HG02943 (cell line): ENCODE measurements around the gene USPL1.
A peak's percentile ranks its signal among the peaks of the same experiment; 100 is the strongest.

ENCODE experiments used
- ATAC-seq: cut with Tn5 transposase; IDR thresholded peaks from one replicate; pipeline ENCODE4 v1.9.1; 2021; ENCODE audit warnings: mild to moderate bottlenecking, low read depth, moderate library complexity; ENCODE audit not compliant: unreplicated experiment

Gene USPL1

DNA sequence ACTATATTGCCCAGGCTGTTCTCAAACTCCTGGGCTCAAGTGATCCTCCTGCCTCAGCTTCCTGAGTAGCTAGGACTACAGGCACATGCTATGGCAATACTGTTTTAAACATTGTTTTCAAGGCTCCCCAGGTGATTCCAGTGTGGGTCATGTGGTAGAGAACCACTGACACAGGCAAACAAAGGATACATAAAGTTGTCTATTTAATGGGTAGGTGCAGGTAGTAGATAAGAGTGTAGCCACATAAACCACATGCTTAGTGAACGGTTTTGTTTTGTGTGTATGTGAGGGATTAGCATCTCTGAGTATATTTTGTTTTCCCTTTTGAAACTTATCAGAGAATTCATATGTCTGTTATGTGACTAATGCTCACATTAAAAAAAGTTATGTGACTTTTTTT, 36.7 kb downstream of the USPL1 start:
- no peak for ATAC-seq

DNA sequence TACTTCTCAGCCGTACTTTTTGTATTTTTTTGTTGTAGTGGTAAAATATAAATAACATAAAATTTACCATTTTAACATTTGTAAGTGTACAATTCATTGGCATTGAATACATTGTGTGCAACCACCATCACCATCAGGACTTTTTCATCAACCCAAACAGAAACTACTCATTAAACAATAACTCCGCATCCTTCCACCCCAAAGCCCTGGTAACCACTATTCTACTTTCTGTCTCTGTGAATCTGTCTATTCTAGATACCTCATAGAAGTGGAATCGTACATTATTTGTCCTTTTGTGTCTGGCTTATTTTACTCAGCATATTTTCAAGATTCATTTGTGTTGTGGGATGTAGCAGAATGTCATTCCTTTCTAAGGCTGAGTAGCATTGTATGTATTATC, 38.5 kb downstream of the USPL1 start:
- ATAC-seq, result no peak

DNA sequence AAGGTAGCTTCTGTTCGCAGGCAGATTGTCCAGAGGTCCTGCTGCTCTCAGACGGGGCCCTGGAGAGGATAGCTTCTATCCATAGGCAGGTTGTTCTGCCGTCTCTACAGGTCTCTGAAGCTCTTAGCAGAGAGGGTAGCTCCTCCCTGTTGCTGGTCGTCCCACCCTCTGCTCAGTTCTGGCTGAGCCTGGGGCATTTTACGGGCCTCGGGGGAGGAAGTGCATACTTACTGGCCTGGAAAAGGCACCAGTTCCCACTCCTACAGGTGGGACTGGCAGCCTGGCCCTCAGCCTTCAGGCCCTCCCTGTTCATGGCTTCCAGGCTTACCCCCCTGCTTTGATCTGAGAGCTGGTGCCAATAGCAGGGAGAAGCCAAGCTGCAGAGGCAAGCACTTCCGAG, 42.3 kb downstream of the USPL1 start:
- ATAC-seq, result no peak

DNA sequence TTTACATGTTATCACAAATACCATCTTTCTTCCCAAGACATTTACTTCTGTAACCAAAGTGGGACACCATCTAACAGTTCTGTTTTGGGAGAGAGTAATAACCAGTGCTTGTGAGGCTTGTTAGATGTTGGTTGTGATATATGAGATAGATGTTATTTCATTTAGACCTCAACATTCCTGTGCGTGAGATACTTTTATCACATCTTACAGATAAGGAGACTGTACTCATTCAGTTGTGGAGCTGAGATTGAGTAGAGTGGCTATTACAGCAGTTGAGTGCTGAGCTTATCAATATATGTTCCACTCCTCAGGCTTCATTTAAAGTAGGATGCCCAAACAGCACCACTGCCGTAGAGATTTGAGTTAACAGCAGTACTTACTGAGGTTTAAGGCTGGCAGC, 43.1 kb downstream of the USPL1 start:
- ATAC-seq, result no peak

DNA sequence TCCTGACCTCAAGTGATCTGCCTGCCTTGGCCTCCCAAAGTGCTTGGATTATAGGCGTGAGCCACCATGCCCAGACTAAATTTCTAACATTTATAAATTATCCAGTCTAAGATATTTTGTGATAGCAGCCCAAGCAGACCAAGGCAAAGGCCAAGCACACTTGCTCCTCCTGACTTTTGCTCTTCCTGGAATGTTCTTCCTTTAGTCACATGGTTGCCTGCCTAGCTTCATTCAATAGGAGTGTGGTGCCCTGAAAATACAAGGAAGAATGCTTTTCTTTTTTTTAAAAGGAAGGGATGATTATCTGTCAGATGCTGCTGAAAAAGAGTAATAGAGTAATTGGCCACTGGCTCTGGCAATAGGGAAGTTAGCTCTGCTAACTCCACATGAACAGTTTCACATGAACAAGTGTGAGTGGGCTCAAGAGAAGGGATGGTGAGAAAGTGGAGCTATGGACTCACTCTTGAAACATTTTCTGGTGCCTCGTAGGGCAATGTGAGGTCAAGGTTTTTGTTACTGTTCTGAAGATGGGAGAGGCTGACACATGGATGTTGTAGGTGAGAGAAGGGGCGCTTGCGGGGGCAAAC, 47.1 kb downstream of the USPL1 start:
- ATAC-seq, result no peak

DNA sequence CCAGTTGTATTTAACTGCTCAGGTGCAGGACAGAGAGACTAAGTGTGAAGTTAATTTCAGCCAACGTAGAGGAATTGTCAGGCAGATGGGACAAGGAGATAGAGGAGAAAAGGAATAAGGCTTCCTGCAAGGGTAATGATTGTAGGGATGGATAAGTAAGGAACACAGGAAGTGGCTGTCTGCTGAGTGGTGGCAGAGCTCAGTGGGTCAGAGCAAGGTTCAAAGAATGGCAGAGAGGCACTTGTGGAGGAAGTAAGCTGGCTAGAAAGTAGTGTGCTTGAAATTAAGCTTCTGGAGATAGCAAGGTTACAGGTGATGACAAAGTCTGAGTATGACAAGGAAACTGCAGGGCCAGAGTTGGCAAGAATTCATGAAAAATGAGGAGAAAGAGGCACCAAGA, 47.9 kb downstream of the USPL1 start:
- no peak for ATAC-seq

DNA sequence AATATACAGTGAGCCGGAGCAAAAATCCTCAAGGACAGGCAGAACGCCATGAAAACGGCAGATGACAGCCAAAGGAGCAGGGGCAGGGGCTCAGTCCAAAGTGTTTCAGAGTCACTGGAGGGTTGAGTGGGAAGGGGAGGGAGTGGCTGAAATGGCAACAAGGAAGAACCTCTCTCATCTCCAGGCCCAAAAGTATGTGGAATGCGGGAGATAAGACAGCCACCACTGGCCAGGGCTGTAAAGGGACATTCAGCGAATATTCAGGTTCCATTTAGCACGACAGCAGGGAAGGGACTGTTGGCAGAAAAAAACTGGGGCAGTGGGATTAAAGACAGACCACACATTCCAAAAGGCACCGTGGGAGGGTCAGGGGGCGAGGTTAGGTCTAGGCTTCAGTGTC, 48.4 kb downstream of the USPL1 start:
- no peak for ATAC-seq

DNA sequence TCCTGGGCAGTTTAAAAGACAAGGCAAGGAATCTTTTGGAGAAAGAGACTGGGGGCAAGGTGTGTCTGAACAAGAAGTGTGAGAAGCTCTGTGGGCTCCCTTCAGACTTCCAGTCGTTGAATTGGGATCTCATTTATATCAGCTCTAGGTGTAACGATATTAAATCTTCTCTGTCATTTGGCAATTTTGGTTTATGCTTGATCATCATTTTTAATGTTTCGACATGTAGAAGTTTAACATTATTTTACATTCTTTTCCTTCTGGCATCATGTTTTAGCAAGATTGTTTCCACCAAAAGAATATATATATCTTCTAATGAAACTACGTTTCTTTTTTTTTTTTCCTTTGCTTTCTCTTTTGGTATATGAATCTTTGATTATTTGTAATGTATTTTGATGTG, 49.3 kb downstream of the USPL1 start:
- ATAC-seq, result no peak

DNA sequence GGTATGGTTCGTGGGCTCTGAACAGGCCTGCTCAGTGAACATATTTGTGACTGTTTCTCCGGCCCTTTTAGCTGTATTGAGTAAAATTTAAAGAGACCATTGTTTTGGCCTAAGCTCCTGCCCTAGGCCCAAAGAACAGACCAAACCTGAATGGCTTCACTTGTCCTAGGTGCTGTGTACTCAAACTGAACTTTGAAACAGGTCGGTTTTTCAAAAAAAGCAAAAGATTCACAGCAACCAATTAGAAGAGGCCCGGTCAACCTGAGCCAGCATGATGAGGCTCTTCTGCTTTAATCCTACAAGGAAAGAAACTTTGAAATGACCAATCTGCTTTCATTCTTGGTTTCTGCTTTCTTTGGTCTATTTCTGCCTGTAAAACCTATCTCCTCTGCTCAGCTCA, 50.6 kb downstream of the USPL1 start:
- no peak for ATAC-seq

DNA sequence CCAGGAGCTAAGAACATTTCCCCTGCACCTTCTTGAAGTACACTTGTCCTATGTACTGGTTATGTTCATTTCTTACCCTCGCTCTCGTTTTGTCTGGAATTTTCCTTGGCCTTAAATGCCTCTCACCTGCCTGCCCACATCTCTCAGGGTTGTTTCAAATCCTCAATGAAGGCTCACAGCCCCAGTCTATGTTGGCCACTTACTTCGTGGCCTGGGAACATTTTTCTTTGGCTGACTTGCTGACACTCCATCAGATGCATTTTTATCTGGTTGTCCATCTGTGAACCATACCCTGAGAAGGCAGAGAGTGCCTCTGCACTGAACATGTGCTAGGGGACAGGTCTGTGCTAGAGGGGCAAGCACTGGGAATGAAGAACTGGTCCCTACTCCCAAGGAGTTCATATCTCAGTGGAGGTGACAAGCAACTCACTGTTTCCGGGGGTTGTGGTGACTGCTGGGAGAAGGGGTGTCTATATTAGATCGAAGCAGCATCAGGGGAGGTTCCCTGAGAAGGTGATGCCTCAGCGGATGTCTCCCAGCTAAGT, 53.6 kb downstream of the USPL1 start:
- ATAC-seq, result no peak

DNA sequence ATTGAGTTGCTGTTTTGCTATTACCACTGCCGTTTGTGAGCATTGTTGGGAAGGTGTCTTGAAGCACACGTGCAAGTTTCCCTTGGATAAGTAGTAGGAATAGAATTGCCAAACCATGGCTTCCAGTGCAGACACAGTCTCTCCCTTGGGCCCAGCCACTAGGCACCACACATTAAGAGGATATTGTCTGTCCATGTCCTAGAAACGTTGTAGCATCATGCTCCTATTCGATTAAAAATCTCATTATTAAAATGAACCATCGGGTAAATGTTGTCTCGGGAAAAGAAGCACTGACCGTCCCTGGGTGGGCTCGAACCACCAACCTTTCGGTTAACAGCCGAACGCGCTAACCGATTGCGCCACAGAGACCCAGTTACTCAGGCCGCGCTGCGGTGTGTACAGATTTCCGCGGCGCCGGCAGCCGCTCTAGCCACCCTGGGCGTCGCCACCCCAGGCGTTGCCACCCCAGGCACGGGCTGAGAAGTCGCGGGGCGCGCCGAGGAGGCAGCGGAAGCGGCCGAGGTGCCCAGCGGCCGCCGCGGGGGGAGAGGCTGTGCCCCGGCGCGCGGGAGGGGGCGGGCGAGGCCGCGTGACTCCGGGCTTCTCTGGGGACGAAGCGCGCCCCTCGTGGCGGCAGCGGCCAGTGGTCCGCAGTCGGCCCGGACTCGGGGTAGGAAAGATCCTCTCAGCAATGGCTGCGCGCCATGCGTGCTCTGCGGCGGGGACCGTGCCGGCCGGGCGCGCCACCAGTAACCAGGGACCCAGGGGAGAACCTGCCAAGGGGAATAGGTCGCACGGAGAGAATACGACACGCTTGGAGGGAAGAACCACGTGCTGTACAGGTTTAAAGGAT, 56.2 kb downstream of the USPL1 start:
- peak; percentile 90 for ATAC-seq

DNA sequence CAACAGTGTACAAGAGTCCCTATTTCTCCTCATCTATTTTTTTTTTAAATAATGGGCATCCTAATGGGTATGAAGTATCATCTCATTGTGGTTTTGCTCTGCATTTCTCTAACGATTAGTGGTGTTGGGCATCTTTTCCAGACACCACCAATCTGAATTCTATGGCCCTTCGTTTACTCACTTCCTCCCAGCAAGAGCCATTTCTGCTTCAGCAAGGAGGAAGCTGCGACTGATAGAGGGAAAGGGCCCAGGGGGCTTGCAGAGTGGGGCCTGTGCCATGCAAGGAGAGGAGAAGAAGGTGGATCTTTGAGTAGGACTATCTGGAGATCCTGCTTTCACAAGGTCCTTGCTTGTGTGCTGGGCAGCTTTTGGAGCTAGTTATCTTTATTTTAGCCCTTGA, 58.0 kb downstream of the USPL1 start:
- ATAC-seq, result no peak

DNA sequence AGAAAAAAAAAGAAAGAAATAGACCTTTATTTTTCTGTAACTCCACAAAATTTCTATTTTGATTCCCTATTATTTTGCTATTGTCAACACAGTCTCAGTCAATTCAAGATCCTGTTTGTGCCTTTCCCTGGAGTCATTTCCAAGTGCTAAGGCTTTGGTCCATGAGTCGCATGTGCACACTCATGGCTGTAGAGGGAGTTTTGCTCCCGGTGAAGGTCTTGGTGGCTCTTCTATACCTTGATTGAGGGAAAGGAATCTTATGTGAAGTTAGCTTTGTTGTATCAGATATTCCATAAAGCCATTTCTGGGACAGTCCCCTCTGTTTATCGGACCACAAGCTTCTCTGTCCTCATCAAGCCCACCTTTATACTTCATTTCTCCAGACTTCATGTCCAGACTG, 59.0 kb downstream of the USPL1 start:
- ATAC-seq, result no peak

DNA sequence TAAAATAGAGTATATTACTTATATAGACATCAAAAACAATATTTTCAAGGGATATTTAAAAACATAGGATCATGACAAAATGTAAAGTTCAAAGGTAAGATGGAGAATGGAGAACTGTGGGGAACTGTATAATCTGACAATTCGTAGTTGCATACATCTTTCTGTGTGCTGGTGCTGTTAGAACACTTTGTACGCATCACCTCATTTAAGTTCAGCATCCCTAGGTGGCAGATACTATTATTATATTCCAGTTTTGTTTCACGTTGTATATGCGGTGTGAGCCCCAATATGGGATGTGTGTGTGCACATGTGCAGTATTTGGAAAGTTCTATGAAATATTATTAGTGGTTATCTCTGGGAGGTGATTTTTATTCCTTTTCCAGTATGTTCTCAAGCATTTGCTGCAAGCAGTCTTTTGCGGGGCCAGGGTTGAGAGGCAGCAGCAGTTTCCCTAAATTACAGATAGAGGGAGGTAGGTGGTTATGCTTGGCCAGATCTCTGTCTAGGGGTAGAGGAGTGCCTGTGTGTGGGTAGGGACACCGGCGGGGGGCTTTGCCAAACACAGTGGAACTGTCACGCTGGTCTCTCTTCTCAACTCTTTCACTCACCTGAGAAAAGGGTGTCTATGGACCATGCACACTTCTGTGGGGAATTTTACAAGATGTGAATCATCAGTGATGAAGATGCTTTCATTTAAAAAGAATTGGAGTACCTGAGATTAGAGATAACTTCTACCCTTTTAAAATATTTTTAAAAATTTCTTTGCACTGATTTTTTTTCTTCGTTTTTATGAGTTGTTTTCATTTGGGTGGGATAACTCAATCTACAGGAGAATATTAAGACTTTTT, 62.0 kb downstream of the USPL1 start:
- no peak for ATAC-seq

DNA sequence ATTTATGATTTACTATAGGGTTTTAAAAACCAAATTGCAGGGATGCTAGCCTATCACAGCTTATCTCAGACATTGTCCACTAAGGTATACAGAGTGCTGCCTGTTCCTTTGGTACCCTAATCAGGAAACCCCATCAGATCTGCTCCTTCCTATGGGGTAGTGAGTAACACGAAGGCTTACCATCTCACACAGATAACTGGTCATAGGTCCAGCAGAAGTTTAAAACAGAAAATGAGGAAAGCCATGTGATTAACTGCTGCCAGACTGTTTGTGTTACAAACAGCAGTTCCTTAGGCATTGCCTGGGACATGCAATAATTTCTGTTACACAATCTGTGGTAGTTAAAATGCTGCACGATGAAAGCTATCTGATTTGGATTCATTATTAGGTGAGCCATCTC, 64.1 kb downstream of the USPL1 start:
- no peak for ATAC-seq

DNA sequence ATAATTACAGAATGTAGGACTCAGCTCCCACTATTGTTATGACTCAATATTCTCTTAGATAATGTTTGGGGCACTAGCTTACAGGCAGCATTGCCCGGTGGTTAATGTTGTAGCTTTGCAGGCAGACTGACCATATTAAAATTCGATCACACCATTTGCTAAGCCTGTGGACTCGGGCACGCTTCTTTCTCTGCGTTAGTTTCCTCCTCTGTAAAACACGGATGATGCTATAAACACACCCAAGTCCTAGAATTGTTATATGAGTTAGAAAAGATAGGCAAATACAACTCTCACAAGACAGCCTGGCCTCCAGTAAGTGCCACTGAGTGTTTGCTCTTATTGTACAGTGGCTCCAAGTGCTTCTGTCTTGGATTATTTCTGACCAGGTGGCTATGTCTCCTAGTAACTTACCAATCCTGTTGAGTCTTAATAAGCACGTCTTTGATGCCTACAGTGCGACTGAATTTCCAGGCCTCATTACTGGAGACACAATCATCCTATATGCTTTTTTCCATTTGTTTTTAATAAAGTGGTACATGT, 67.7 kb downstream of the USPL1 start:
- no peak for ATAC-seq

DNA sequence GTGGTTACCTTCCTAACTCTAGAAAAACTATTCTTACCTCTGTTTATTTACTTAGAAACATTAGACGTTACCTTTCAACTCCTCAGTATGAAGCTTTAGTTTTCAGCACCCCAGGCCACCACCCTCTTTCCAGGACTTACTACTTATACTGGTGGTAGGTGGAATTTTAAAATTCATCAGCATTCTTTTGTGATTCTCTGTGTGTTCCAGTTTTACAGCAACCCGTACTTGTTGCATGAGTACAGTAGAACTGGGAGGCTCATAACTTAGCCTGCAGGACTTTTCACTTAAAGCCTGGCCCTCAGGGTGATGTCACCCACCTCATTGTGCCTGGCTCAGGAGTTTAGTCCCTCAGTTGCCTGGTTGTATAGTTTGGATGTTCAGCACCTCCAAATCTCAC, 68.3 kb downstream of the USPL1 start:
- no peak for ATAC-seq

DNA sequence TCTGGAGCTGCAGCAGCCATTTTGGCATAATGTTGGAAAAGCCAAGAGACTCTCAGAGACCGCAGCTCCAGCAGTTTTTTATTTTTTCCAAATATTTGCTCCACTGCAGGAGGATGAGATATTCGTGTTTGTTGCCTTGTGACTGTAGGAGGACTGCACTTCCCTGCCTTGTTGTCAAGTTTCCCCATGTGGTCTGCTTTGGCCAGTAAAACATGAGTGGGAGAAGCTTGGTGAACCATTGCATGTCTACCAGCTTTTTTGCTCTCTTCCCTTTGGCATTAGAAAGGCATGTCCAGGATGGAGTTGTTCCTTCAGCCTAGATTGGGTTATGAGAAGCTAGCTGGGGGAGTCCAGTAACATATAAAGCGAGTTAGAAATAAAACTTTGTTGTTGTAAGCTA, 69.9 kb downstream of the USPL1 start:
- no peak for ATAC-seq

DNA sequence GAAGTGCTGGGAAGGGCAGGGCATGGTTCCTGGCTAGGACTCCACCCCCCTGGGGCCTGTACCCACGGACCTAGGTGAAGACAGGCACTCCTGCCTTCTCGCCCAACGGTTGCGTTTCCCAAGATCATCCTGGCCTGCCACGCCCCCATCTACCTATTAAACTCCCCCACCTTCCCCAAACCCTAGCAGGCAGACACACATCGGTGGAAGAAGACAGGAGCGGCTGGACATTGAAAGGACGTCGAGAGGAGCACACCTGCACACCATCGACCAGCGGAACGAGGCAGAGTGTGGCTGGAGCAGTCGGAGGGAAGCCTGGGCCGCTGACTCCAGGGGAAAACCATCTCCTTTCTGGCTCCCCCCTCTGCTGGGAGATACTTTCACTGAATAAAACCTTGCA, 72.0 kb downstream of the USPL1 start:
- ATAC-seq, result no peak

DNA sequence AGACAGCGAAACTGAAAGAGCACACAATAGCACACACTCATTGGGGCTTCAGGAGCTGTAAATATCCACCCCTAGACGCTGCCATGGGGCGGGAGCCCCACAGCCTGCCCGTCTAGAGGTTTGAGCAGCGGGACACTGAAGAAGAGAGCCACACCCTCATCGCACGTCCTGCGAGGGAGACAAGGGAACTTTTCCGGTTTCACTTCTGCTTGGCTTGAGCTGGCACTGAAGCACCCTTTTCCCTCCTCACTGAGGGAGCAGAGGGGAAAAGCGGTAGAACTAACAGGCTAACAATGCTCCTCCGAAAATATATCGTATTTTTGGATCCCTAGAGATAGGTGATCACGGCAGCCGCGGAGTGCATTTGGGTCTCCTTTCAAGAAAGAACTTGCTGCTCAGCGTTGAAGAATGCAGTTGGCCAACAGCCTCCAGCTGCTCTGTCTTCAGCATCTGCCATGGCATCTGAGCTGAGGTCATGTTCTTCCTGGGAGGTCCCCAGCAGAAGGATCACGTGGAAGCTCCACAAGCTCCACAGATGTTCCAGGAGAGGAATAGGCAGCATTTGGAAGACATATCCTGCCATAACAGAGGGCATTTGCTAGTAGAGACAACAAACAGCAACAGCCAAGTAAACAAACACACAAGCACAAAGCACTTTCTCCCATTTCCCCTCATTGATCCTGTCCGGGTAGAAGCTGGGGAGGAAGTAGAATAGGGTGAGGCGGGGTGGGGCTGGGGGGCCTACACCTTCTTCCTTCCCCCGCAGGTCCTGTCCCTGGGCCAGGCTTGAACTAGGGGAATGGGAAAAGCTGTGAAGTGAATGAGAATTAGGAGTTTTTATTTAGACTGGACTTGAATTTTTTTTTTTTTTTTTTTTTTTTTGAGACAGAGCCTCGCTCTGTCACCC, 72.8 kb downstream of the USPL1 start:
- ATAC-seq, result peak; percentile 84
